B cell (primary cell): ENCODE measurements around the gene ABCC3.

Source experiments
- CTCF ChIP-seq: fragments of 200-600 bp; IDR thresholded peaks from one replicate; pipeline ENCODE4 v1.8.0; 2022; ENCODE audit warnings: antibody characterized with exemption, mild to moderate bottlenecking
- EZH2 ChIP-seq: IDR thresholded peaks from 2 replicates; pipeline ENCODE4 v1.6.1; 2012; ENCODE audit warnings: borderline replicate concordance, low read depth, mild to moderate bottlenecking, moderate library complexity, low read length; ENCODE audit not compliant: insufficient read depth, poor library complexity, severe bottlenecking

DNA sequence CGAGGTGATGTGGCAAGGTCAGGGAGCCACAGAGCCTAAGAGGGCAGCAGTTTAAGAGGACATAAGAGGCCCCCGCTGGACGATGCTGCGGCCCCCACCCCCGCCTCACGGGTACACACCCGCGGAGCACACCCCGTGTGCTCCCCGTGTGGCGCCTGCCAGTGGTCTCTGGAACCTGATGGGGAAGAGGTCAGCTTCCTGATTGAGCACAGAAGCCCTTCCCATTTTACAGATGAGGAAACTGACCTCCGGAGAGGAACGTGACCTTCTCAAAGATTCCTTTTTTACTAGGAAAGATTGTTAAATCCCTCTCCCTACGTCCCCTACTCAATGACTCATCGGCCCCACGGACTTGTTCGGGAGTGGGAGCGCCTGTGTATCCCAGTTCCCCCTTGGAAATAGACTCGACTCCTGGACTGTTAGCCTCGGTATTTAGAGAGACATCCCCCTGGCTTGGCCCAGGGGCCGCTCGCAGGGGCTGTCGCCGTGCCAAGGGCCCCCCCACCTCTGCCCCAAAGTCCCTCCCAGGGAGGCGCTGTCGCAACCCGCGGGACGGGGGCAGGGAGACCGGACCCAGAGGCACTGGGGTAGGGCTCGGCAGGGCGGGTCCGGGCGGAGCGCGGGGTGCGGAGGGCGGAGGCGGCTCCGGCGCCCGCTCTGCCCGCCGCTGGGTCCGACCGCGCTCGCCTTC is at the start of gene ABCC3:
- TF ChIP-seq CTCF (no peak), EZH2 (no peak)
